D721Med (cell line): Measurements from ENCODE around the gene GNG7.
"Not testable (repeated sequence)": the region's sequence is repeated elsewhere in the genome, so short reads cannot be mapped to it uniquely, and the experiment has no call there.

Experiments
- DNase-seq: peaks from one replicate; pipeline ENCODE4 v3.0.0; 2011; ENCODE audit warnings: low spot score; ENCODE audit not compliant: insufficient read length
- FAIRE-seq: peaks from 2 replicates; lab custom pipeline; 2011; peaks lifted over from hg19 to GRCh38; lab: Jason Lieb, UNC
- CTCF ChIP-seq: IDR thresholded peaks from 2 replicates; pipeline ENCODE4 v1.5.1; 2012; ENCODE audit warnings: mild to moderate bottlenecking, control low read depth; ENCODE audit not compliant: insufficient read depth; ENCODE audit errors: missing control alignments

GNG7 gene

GRCh38 chr19:2500841-2501261 is 201.6 kb downstream of the GNG7 start:
- no peak for FAIRE-seq
- no peak for TF ChIP-seq CTCF
- peak; percentile 55 for DNase-seq

GRCh38 chr19:2500156-2500555 is 202.3 kb downstream of the GNG7 start:
- no peak for DNase-seq
- no peak for TF ChIP-seq CTCF
- no peak for FAIRE-seq

- FAIRE-seq: no peak
- TF ChIP-seq CTCF: no peak
- no peak for DNase-seq
Measured at GRCh38 chr19:2497186-2497585, 205.3 kb downstream of the GNG7 start.

GRCh38 chr19:2495651-2496316 is 206.7 kb downstream of the GNG7 start:
- no peak for FAIRE-seq
- no peak for DNase-seq
- TF ChIP-seq CTCF: no peak

GRCh38 chr19:2495130-2495641 is 207.3 kb downstream of the GNG7 start:
- FAIRE-seq (no peak), DNase-seq (no peak)
- TF ChIP-seq CTCF: no peak

GRCh38 chr19:2494447-2495129 is 207.9 kb downstream of the GNG7 start:
- peak; percentile 83 for DNase-seq
- no peak for FAIRE-seq
- no peak for TF ChIP-seq CTCF

- no peak for DNase-seq
- FAIRE-seq: no peak
- no peak for TF ChIP-seq CTCF
Measured at GRCh38 chr19:2494084-2494446, 208.4 kb downstream of the GNG7 start.

GRCh38 chr19:2493448-2493847 is 209.0 kb downstream of the GNG7 start:
- FAIRE-seq, DNase-seq: not testable (repeated sequence)
